ENCODE data around the gene RGL1. TPM values are rescaled to one million over a fixed set of nuclear protein-coding genes. Genes with fewer than 3 reads are reported as not detected.

The RGL1 gene
- total RNA-seq, 1 experiment from 2014 or later, result 1.3 TPM

- ATAC-seq (no peak), DNase-seq (ENCODE audit: low read depth, low spot score) (no peak)
- Histone ChIP-seq H3K4me2 (ENCODE audit: low read length) (no peak overlapping the region), H3K27ac (ENCODE audit: low read depth, low read length) (no peak overlapping the region), H3K36me3 (ENCODE audit: control insufficient read depth in 1 of 2, insufficient read depth in 2 of 2, low read length in 2 of 2) (no peaks in the 10 kb centered on the region), H2AFZ (ENCODE audit: low read depth, low read length, poor library complexity, severe bottlenecking) (no peak overlapping the region), H3K9ac (ENCODE audit: low read length) (no peak overlapping the region), H4K20me1 (ENCODE audit: insufficient read depth) (no peaks in the 10 kb centered on the region), H3K79me2 (ENCODE audit: insufficient read depth, low read length) (no peaks in the 10 kb centered on the region), H3K9me2 (ENCODE audit: insufficient read depth) (no peaks in the 10 kb centered on the region), H3K27me3 (ENCODE audit: insufficient read depth, low read length) (no peaks in the 10 kb centered on the region), H3K4me3 (replicated peaks in 1 of 2; ENCODE audit: low read depth in 1 of 2, low read length in 2 of 2) (no peak overlapping the region), H3K9me3 (ENCODE audit: control insufficient read depth in 1 of 2, insufficient read depth in 1 of 2, low read depth in 1 of 2, low read length in 2 of 2) (no peaks in the 10 kb centered on the region), H3K4me1 (ENCODE audit: control insufficient read depth in 1 of 2, insufficient read depth in 2 of 2, low read length in 2 of 2) (peaks cover 0 to 7% of the 10 kb centered on the region in 2 experiments; a peak in 2 of 4 replicates)
- ChIA-PET RAD21 (ENCODE audit: low non-redundant PET in 1 of 2, low total read pairs in 2 of 2, uncharacterized antibody in 2 of 2, unreplicated experiment in 2 of 2) (no interaction called here), POLR2A (no interaction called here), CTCF (no interaction called here)
- no peak for TF ChIP-seq JUND (IDR thresholded peaks at IDR 0.05)
- TF ChIP-seq ZNF274 (IDR thresholded peaks at IDR 0.05; ENCODE audit: low read depth, low read length), result no peak
- TF ChIP-seq SRF (IDR thresholded peaks at IDR 0.05; ENCODE audit: low read depth), result no peak
- TF ChIP-seq EGR1 (IDR thresholded peaks at IDR 0.05; ENCODE audit: low read depth), result no peak
- no peak for TF ChIP-seq CTCF (IDR thresholded peaks at IDR 0.05 in 2 of 3, conservative IDR thresholded peaks at IDR 0.05 in 1 of 3; ENCODE audit: borderline replicate concordance in 1 of 3, insufficient read depth in 1 of 3, low read depth in 2 of 3, low read length in 2 of 3)
- no peak for TF ChIP-seq EZH2phosphoT487 (IDR thresholded peaks at IDR 0.05; ENCODE audit: borderline replicate concordance)
- no peak for TF ChIP-seq SP1 (IDR thresholded peaks at IDR 0.05; ENCODE audit: low read depth)
- TF ChIP-seq, protein P1, sequence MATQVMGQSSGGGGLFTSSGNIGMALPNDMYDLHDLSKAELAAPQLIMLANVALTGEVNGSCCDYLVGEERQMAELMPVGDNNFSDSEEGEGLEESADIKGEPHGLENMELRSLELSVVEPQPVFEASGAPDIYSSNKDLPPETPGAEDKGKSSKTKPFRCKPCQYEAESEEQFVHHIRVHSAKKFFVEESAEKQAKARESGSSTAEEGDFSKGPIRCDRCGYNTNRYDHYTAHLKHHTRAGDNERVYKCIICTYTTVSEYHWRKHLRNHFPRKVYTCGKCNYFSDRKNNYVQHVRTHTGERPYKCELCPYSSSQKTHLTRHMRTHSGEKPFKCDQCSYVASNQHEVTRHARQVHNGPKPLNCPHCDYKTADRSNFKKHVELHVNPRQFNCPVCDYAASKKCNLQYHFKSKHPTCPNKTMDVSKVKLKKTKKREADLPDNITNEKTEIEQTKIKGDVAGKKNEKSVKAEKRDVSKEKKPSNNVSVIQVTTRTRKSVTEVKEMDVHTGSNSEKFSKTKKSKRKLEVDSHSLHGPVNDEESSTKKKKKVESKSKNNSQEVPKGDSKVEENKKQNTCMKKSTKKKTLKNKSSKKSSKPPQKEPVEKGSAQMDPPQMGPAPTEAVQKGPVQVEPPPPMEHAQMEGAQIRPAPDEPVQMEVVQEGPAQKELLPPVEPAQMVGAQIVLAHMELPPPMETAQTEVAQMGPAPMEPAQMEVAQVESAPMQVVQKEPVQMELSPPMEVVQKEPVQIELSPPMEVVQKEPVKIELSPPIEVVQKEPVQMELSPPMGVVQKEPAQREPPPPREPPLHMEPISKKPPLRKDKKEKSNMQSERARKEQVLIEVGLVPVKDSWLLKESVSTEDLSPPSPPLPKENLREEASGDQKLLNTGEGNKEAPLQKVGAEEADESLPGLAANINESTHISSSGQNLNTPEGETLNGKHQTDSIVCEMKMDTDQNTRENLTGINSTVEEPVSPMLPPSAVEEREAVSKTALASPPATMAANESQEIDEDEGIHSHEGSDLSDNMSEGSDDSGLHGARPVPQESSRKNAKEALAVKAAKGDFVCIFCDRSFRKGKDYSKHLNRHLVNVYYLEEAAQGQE (IDR thresholded peaks at IDR 0.05; ENCODE audit: low read depth), result no peak
- no peak for TF ChIP-seq MAX (IDR thresholded peaks at IDR 0.05)
- TF ChIP-seq, protein P2, sequence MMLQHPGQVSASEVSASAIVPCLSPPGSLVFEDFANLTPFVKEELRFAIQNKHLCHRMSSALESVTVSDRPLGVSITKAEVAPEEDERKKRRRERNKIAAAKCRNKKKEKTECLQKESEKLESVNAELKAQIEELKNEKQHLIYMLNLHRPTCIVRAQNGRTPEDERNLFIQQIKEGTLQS (IDR thresholded peaks at IDR 0.05), result no peak
- TF ChIP-seq POLR2A (IDR thresholded peaks at IDR 0.05; ENCODE audit: borderline replicate concordance, extremely low read depth, insufficient read depth, insufficient read length), result no peak
- TF ChIP-seq RAD21 (IDR thresholded peaks at IDR 0.05; ENCODE audit: low read depth), result no peak
- TF ChIP-seq CBX3 (IDR thresholded peaks at IDR 0.05; ENCODE audit: low read depth), result no peak
- no TSS peak for BruUV-seq (replicated peaks)
- intact Hi-C loops (cut with micrococcal nuclease), result no loop called here
Observed at GRCh38 chr1:183837062-183837461, 32.1 kb downstream of the RGL1 start.
